Umbilical cord (tissue), 2 donors: ENCODE results near the gene RNGTT. TPM values are rescaled to one million over a fixed set of nuclear protein-coding genes. Genes with fewer than 3 reads are reported as not detected.
"Not testable (repeated sequence)": the region's sequence is repeated elsewhere in the genome, so short reads cannot be mapped to it uniquely, and the experiment has no call there.

ENCODE experiments used
- DNase-seq: peaks from one replicate; pipeline ENCODE4 v3.0.0-alpha.2; 2015; ENCODE audit warnings: low spot score
- total RNA-seq: library from RNA; depleted of rRNA; stranded (reverse); fragments of >200 nt; gene quantifications from one replicate; pipeline ENCODE4 v1.2.3, GENCODE V29; 2014; ENCODE audit warnings: low replicate concordance; ENCODE audit not compliant: insufficient read depth

Gene RNGTT
- total RNA-seq, 1 donor from 2014 or later, result 14.4 TPM

DNA sequence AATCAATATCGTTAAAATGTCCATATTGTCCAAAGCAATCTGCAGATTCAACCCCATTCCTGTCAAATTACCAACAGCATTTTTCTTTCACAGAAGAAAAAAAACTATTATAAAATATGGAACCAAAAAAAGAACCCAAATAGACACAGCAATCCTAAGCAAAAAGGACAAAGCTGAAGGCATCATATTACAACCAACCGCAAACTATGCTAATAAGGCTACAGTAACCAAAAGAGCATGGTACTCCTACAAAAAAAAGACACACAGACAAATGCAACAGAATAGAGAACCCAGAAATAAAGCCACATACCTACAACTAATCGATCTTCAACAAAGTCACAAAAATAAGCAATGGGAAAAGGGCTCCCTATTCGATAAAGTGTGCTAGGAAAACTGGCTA, 49.2 kb downstream of the RNGTT start:
- no peak for DNase-seq

DNA sequence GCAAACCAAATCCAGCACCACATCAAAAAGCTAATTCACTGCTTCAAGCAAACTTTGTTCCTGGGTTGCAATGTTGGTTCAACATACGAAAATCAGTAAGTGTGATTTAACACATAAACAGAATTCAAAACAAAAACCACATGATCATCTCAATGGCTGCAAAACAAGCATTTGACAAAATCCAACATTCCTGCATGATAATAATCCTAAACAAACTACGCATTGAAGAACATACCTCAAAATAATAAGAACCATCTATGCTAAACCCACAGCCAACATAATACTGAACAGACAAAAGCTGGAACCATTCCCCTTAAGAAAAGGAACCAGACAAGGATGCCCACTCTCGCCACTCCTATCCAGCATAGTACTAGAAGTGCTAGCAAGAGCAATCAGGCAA, 49.9 kb downstream of the RNGTT start:
- DNase-seq, result no peak

DNA sequence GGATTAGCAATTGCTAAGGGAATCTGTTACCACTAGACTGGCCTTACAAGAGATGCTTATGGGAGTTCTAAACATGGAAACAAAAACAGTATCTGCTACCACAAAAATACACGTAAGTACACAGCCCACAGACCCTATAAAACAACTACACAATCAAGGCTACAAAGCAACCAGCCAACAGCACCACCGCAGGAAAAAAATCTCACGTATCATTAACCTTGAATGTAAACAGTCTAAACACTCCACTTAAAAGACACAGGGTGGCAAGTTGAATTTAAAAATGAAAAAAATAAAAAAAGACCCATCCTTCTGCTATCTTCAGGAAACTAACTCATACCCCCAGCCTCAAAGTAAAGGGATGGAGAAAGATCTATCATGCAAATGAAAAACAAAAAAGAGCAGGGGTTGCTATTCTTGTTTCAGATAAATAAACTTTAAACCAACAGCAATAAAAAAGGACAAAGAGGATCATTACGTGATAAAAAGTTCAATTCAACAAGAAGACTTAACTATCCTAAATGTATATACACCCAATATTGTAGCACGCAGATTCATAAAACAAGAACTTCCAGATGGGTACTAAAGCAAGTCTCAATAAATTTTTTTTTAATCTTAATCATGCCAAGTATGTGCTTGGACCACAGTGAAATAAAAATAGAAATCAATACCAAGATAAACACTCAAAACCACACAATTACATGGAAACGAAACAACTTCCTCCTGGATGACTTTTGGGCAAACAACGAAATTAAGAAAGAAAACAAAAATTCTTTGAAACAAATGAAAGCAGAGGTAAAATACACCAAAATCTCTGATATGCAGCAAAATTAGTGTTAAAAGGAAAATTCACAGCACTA, 52.3 kb downstream of the RNGTT start:
- DNase-seq, result no peak

DNA sequence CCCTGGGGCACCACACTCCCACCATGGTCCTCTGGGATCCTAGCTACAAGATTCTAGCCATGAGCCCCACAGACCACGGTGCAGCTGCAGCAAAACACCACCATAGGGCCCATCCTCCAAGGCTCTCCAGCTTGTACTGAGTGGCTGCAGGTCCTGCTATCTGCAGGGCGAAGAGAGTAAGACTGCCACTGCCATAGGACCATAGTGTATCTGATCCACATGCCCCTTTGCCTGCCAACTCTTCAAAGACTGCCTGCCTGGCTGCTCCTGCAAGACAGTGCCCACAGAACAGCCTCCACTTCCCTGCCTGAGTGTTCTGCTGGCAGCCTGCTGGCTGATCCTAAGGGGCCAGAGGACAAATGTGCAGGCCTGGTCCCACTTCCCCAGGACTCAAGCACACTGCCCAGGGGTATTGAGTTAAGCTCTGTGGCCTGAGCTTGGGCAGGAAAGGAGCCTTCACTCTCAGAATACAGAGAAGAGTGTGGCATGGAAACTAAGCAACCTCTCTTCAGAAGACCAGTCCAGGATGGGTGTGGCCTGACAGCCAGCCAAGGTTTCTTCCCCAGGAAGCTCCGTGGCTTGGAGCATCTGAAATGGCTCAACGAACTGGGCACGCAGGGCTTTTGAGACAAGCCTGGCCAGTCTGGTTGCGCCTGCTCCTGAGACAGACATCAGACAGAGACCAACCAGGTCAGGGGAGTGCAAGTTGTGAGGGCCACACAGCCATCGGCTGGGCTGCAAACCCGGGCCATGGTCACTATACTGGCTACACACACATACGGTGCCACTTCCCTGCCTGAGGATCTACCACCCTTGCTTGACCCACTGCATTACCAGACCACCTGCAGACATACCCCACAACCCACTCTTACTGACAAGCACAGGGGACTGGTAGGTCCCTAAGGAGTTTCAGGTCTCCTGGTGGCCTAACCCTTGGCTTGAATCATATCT, 54.5 kb downstream of the RNGTT start:
- no peak for DNase-seq

DNA sequence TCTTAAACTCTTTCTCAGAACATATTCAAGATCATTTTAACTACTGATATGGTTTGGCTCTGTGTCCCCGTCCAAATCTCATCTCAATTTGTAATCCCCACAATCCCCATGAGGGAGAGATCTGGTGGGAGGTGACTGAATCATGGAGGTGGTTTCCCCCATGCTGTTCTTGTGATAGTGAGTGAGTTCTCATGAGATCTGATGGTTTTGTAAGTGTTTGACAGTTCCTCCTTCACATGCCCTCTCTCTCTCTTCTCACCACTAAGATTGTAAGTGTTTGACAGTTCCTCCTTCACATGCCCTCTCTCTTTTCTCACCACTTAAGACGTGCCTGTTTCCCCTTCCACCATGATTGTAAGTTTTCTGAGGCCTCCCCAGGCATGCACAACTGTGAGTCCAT, 56.3 kb downstream of the RNGTT start:
- not testable (repeated sequence) for DNase-seq

DNA sequence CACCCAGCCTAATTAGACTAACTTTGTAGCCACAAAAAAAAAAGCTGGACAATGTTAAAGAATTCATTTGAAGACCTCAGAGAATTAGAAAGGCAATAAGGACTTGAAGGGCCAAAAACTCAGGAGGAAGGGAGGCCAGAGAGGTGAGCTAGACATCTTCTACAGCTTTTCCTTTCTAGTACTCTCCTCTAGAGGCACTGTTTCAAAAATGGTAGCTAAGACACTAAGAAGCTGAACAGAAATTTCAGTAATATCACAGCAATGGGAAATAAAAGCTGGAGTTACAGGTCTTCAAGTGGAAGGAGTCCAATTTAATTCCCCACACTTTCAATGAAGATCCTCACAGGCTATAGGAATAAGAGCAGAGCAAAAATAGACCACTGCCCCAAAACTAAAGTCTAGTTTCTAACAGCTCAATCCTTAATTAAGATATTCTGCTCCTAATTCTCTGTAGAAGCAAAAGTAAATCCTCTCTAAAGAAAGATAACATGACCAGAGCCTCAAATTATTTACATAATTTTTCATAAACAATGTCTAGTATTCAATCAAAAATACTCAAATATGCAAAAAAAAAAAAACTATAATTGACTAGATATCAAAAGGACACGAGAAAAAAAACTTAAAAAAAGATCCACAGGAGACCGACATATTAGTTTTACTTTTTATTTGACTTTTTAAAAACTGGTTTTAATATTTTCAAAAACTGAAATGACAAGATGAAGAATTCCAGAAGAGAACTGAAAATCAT, 63.7 kb downstream of the RNGTT start:
- no peak for DNase-seq

DNA sequence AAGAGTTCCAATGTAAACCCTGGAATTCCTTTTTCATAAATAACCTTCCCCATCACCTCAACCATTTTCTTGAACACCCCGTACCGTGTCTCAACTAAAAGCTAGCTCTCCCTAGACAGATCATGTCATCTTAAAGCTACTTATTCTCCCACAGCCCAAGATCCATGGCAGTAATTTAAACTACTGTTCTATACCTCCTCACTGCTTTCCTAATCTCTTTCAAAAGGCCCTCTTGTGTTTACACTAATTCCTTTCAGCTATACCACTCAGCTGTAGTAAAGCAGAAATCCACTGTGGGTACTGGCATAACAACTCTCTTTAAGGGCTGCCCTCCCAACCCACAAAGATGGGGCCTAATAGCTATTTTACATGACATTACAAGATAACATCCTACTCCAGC, 67.5 kb downstream of the RNGTT start:
- DNase-seq, result no peak

DNA sequence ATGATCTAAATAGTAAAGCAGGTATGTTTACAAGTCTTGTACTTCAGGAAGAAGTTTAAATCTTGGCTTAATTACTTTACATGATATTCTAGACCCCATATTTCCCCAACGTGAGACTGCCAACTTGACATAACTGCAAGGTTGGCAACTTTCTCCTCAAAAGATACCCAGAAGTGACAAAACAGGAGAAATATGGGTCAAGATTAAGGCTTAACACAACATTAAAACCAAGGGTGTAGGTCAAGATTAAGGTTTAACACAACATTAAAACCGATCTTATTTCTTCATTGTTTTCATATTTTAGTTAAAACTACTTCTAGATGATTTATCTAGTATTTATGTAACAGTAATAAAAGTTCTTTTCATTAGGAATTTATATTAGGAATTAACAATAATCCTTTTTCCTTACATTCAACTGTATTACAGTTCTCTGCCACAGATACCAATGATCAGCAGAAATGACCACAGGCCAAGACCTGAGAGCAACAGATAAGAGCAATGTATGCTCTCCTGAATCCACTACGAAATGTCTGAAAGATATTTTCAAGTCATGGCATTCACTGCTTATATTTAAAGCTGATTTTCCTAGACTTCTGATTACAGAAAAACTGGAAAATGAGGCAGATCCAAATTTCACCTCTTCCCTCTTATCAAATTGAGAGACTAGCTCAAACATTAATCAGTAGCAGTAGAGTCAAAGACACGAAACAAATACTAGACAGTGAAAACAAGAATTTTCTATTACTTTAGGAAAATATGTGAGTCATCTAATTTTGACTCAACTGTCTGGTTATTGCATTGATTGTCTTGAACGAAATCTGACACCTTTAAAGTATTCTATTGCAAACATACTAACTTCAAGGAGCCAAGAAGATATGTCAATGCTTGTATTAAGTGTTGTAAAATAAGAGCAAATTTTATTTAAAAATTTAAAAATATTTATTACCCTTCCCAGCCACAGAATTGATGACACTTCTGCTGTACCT, 72.3 kb downstream of the RNGTT start:
- peak; percentile 5 for DNase-seq

DNA sequence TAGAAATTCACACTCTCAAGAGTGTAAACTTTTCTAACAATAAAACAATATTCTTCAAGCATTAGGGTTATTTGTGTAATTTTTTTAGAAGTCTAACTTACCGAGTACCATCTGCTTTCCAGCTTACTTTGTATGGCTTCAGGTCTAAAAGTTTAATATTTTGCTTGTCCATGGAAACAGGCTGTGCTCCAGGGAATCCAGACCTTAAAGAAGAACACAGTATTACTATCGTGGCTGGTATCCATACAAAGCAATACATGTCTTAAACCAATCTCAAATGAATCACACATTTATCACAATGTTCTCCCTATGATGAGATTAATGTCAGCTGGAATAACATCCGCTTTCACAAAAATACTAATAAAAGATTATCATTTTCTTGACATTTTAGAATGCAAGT, 73.0 kb downstream of the RNGTT start:
- DNase-seq, result peak; percentile 16

DNA sequence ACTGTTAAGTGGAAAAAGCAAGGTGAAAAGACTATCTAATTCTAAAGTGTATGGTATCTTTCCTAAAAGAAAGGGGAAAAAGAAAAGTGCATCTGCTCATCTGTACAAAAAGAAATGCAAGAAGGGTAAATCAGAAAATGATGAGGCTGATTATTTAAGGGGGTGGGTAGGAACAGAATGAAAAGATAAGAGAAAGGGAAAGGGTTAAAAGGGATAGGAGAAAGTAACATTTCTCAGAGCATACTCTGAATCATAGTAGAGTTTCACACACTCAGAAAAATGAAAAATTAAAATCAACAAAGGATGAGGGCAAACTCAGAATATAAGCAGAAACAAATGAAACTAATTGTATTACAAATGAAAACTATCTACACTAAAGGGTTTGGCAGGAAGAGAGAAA, 79.1 kb downstream of the RNGTT start:
- no peak for DNase-seq

DNA sequence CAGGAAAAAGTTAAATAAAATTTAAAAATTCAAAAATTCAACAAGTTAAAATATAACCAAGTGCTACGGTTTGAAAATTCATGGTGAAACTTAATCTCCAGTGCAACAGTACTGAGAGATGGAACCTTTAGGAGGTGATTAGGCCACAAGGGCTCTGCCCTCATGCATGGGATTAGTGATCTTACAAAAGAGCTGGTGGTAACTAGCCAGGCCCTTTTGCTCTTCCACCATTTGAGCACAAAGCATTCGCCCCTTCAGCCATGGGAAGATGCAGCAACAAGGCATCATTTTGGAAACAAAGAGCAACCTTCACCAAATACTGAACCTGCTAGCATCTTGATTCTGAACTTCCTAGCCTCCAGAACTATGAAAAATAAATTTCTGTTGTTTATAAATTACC, 80.9 kb downstream of the RNGTT start:
- DNase-seq, result no peak

DNA sequence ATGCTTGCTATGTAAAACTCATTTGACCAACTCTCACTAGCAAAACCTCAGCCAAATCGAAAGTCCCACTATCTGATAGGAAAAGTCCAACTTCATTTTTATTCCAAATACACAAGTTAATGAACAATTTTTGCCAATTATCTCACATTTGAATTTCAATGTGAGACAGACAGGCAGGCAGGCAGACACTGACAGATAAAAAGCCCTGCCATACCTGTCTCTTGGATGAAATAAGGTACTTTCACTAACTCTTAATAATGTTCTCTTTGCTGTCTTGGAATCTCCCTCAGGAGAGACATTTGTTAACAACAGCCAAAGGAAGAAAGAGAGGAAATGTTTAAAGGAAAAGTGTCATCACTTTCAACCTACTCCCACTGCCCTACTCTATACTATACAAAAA, 82.0 kb downstream of the RNGTT start:
- DNase-seq, result no peak

DNA sequence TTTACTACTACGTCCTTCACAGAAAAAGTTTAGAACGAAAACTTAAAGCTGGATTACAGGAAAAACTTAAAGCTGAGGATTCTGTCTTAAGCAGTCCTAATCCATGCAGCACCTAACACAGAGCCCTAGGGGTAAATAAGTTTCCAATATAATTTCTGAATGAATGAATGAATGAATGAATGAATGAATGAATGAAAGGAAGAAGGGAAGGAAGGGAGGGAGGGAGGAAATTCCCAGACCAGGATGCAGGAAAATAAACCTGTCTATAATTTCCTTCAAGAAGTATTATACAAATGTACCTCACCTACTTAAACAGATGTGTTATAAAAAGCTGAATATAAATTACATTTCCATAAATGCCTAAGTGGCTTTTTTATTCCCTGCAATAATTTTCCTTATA, 83.4 kb downstream of the RNGTT start:
- DNase-seq, result no peak

DNA sequence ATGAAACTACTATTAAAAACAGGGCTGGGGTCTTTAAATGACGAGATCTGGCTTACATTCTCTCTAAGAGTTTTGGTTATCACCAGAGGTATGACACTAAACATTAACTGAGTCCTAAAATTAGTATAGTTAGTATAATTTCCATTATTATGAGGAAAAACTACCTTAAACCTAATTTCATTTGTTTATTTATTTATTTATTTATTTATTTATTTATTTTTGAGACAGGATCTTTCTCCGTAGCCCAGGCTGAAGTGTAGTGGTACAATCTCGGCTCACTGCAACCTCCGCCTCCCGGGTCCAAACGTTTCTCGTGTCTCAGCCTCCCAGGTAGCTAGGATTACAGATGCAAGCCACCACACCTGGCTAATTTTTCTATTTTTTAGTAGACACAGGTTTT, 85.5 kb downstream of the RNGTT start:
- no peak for DNase-seq

DNA sequence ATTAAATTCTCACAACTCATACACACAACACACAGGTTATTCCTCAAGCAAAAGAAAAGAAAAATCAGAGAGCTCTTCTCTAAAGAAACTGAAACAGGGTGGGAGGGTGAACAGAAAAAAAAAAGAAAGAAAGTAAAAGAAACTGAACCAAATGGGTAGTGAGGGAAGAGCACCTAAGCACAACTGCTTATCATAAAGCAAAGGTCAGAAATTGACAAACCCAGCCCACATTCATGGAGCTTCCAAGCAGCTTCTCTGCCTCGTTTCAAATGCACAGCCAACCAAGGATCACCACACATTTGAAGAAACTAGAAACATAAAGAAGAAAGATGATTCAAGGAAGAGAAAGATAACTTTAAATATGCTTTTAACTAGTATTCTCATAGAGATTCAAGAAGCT, 90.5 kb downstream of the RNGTT start:
- no peak for DNase-seq

DNA sequence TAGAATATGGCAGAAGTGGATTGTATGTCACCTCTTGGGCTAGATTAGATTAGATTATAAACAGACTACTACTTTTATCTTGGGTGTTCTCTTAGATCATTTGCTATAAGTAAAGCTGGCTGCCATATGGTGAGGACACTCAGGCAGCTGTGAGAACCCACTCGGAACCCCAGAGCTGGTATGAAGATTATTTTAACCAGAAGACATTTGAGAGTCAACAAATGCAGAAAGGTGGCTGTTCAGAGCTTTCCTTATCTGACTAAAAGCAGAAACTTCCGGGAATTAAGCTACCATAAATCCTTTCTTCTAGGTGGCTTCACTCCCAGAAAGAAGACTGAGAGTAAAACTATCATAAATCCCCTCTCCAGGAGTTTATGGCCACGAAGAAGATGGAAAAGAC, 91.9 kb downstream of the RNGTT start:
- DNase-seq, result no peak

DNA sequence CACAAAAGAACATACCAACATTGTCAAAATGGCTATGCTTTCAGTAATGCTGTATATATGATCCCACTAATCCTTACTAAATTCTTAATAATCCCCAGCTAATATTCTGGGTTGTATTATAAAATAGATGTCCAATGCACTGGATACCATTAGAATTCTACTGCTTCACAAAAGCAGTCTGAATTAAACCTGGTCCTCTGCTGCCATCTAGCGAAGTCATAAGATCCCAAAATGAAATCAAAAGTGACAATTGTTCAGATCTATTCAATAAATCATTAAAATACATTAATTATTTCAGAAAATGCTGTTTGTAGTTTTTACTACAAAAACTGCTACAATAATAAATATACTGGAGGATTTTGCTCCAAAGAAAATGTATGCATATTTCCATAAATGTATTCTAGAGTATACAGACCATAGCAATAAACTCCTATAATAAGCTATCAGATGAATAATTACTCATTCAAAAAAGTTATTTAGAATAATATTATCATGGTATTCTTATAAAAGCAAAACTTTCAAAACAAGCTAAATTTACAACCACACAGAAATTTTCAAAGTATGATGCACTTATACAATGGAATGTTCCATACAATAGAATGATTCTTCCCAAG, 92.6 kb downstream of the RNGTT start:
- DNase-seq, result peak; percentile 69

DNA sequence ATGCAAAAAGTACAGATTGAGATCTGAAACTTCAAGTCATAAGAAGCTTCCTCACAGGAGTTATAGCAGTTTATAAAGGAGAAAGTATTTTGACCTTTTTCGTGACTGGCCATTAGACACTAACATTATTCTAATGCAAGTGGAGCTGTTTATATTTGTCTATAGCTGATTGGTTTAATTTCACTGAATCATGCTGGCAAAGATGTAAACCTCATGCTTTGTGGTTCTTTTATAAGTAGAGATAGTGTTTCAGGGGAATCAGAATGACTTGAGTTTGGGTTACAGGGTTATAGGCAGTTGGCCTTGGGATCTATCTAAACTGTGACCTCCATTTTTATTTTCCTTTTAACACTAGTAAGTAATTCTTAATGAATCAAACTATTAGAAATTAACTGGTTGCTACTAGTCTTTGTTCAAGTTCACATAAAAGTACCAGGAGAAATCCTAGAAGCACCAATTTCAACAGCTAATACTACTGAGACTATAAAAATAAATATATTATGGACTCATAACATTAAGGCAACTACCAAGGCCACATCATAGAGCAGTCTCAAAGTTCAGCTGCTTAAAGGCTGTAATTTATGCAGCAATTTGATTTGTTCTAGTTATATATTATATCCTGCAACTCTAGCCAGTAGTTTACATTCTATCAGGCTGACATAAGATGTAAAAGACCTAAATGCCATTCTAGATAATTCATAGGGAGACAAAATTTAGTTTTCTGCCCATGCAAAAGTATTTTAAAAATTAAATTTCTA, 94.0 kb downstream of the RNGTT start:
- no peak for DNase-seq
